ENCODE data around the gene ENGASE.

ENGASE gene

GRCh38 chr17:79091226-79091670, 16.6 kb downstream of the ENGASE start:
- TF ChIP-seq CTCF (IDR thresholded peaks at IDR 0.05; ENCODE audit: low read depth, low read length), result no peak
- H3K4me3 ChIP-seq (ENCODE audit: low read depth, low read length), result no peak overlapping the region

- no peak for TF ChIP-seq CTCF (IDR thresholded peaks at IDR 0.05; ENCODE audit: low read depth, low read length)
- H3K4me3 ChIP-seq (ENCODE audit: low read depth, low read length), result no peak overlapping the region
These were observed 17.9 kb downstream of the ENGASE start for GRCh38 chr17:79092567-79092966.

GRCh38 chr17:79093270-79093669, 18.6 kb downstream of the ENGASE start:
- no peak for TF ChIP-seq CTCF (IDR thresholded peaks at IDR 0.05; ENCODE audit: low read depth, low read length)
- H3K4me3 ChIP-seq (ENCODE audit: low read depth, low read length), result no peak overlapping the region

GRCh38 chr17:79094261-79094660, 19.6 kb downstream of the ENGASE start:
- no peak for TF ChIP-seq CTCF (IDR thresholded peaks at IDR 0.05; ENCODE audit: low read depth, low read length)
- no peak overlapping the region for H3K4me3 ChIP-seq (ENCODE audit: low read depth, low read length)

GRCh38 chr17:79095345-79096055, 20.9 kb downstream of the ENGASE start:
- no peak overlapping the region for H3K4me3 ChIP-seq (ENCODE audit: low read depth, low read length)

GRCh38 chr17:79096477-79096876, 21.9 kb downstream of the ENGASE start:
- no peak overlapping the region for H3K4me3 ChIP-seq (ENCODE audit: low read depth, low read length)
- TF ChIP-seq CTCF (IDR thresholded peaks at IDR 0.05; ENCODE audit: low read depth, low read length), result no peak

More at GRCh38 chr17:79095345-79096055, 20.9 kb downstream of the ENGASE start:
- TF ChIP-seq CTCF (IDR thresholded peaks at IDR 0.05; ENCODE audit: low read depth, low read length), result no peak

- H3K4me3 ChIP-seq (ENCODE audit: low read depth, low read length), result no peak overlapping the region
- TF ChIP-seq CTCF (IDR thresholded peaks at IDR 0.05; ENCODE audit: low read depth, low read length), result no peak
These were observed 22.8 kb downstream of the ENGASE start for GRCh38 chr17:79097226-79098055.
